Esophagus muscularis mucosa (tissue), 4 donors: ENCODE data around the gene SKP2. TPM values are rescaled to one million over a fixed set of nuclear protein-coding genes. Genes with fewer than 3 reads are reported as not detected.
"Not testable (repeated sequence)": the region's sequence is repeated elsewhere in the genome, so short reads cannot be mapped to it uniquely, and the experiment has no call there.

ENCODE experiments used
- DNase-seq: peaks from one replicate; pipeline ENCODE4 v3.0.0-alpha.2; 2017; ENCODE audit errors: extremely low spot score
- H3K27ac ChIP-seq, 4 donors: fragments of 200-600 bp; sonication (generic); replicated peaks in 1 of 4; 1 replicate in 3 of 4; 2 replicates in 1 of 4; pipeline ENCODE4 v1.5.1; 2016 to 2019; ENCODE audit warnings: mild to moderate bottlenecking in 1 of 4
- H3K27me3 ChIP-seq, 4 donors: fragments of 200-600 bp; sonication (generic); one replicate each; pipeline versions ENCODE4 v1.5.1 to v1.6.0; 2016 to 2019
- H3K36me3 ChIP-seq, 4 donors: fragments of 200-600 bp; sonication (generic); one replicate each; pipeline ENCODE4 v1.5.1; 2016 to 2019
- H3K4me1 ChIP-seq, 4 donors: fragments of 200-600 bp; sonication (generic); one replicate each; pipeline ENCODE4 v1.5.1; 2016 to 2019
- H3K4me3 ChIP-seq, 4 donors: fragments of 200-600 bp; sonication (generic); 1 replicate in 2 of 4; 2 replicates in 2 of 4; pipeline ENCODE4 v1.5.1; 2016 to 2019; ENCODE audit warnings: mild to moderate bottlenecking in 4 of 4, moderate library complexity in 1 of 4
- H3K9me3 ChIP-seq, 4 donors: fragments of 200-600 bp; sonication (generic); 1 replicate in 3 of 4; 2 replicates in 1 of 4; pipeline ENCODE4 v1.5.1; 2016 to 2019
- EP300 ChIP-seq: sonication (generic); formaldehyde crosslinking; IDR thresholded peaks from one replicate; pipeline ENCODE4 v1.6.1; 2017; ENCODE audit warnings: antibody characterized with exemption
- POLR2A ChIP-seq: fragments of 450-650 bp; IDR thresholded peaks from one replicate; pipeline ENCODE4 v1.6.1; 2017; ENCODE audit warnings: antibody characterized with exemption, moderate library complexity, mild to moderate bottlenecking, low read depth
- POLR2AphosphoS5 ChIP-seq, 2 donors: sonication (generic); formaldehyde crosslinking; IDR thresholded peaks; one replicate each; pipeline ENCODE4 v1.6.1; 2017; ENCODE audit warnings: antibody characterized with exemption in 2 of 2
- WGBS: methylation state at CpG from one replicate; pipeline ENCODE4 v1.1.5; 2018; 5-methylcytosine and 5-hydroxymethylcytosine counted together
- intact Hi-C: fragments of 100-400 bp; cut with DNase I; formaldehyde crosslinking; loops from one replicate; pipeline ENCODE4 v1.15.1; 2023
- total RNA-seq, 4 donors: library from RNA; depleted of rRNA; stranded (reverse); fragments of >200 nt; gene quantifications; one replicate each; pipeline versions ENCODE4 v1.1.0 to v1.2.1, GENCODE V29; 2016
- TF ChIP-seq, protein P1 (sequence below), 3 experiments: fragments of 200-600 bp in 2 of 3; fragments of 450-650 bp in 1 of 3; sonication (generic) in 2 of 3; IDR thresholded peaks; one replicate each; pipeline ENCODE4 v1.5.1; 2017 to 2019; ENCODE audit warnings: antibody characterized with exemption in 3 of 3, mild to moderate bottlenecking in 2 of 3, moderate library complexity in 1 of 3

The SKP2 gene
- total RNA-seq, 4 donors from 2014 or later, result 5.6 to 12.1 (median 9.2) TPM

DNA sequence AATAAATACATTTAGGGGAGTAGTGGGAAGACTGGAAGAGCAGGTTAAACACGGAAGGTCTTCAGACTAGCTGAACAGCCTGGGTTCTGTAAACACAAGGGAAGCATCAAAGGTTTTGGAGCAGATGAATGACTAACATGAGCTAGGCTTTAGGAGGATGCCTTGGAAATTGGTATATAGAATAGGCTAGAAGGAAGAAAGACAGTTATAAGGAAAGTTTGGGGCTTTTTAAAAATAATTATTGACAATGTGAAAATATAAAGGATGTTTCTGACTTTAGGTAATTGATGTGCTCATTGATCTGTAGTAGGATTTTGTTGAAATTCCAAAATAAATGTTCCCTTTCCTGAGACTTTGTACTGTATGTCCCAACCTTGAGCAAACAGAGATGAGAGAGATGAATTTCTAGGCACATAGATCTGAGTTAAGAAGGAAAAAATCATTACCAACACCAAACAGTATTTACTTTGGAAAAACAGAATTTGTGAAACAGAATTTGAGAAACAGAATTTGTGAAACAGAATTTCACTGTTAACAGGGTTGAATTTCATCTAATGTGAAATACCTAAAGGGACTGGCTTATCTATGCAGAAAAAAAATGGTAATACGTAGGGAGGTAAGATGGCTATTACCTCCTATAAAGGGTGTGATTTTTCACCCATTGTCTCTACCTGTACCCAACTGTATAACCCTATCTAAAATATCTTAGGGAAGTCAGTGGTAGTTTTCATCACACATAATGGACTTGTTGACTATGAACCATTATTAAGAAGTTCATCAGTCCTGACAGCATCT, 28.8 kb downstream of the SKP2 start:
- 88% methylated on average over 2 of the region's 2 CpGs for WGBS
- H3K4me1 ChIP-seq, result no peaks in the 10 kb centered on the region
- DNase-seq, result no peak
- H3K27me3 ChIP-seq, result no peaks in the 10 kb centered on the region
- no peak overlapping the region for H3K4me3 ChIP-seq
- H3K9me3 ChIP-seq, result no peaks in the 10 kb centered on the region
- intact Hi-C loops, result no loop called here
- TF ChIP-seq POLR2A (no peak), POLR2AphosphoS5 (IDR thresholded peaks at IDR 0.05) (no peak), EP300 (no peak)
- TF ChIP-seq, protein P1, sequence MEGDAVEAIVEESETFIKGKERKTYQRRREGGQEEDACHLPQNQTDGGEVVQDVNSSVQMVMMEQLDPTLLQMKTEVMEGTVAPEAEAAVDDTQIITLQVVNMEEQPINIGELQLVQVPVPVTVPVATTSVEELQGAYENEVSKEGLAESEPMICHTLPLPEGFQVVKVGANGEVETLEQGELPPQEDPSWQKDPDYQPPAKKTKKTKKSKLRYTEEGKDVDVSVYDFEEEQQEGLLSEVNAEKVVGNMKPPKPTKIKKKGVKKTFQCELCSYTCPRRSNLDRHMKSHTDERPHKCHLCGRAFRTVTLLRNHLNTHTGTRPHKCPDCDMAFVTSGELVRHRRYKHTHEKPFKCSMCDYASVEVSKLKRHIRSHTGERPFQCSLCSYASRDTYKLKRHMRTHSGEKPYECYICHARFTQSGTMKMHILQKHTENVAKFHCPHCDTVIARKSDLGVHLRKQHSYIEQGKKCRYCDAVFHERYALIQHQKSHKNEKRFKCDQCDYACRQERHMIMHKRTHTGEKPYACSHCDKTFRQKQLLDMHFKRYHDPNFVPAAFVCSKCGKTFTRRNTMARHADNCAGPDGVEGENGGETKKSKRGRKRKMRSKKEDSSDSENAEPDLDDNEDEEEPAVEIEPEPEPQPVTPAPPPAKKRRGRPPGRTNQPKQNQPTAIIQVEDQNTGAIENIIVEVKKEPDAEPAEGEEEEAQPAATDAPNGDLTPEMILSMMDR (IDR thresholded peaks at IDR 0.05), result no peak
- no peak overlapping the region for H3K27ac ChIP-seq
- peaks cover 8 to 74% (median 31%) of the 10 kb centered on the region in 4 donors for H3K36me3 ChIP-seq

DNA sequence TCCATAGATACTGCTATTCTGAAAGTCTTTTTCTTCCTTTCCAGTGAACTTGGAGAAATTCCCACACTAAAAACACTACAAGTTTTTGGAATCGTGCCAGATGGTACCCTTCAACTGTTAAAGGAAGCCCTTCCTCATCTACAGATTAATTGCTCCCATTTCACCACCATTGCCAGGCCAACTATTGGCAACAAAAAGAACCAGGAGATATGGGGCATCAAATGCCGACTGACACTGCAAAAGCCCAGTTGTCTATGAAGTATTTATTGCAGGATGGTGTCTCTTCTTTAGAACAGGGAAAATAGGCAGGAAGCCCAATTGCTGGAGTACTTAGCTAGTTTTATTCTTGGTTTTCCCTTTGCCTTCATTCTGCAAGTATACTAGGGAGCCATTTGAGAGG, 29.9 kb downstream of the SKP2 start:
- peaks cover 8 to 74% (median 31%) of the 10 kb centered on the region in 4 donors for H3K36me3 ChIP-seq
- no peak overlapping the region for H3K27ac ChIP-seq
- no peak for DNase-seq
- no peak for TF ChIP-seq POLR2AphosphoS5 (IDR thresholded peaks at IDR 0.05)
- TF ChIP-seq POLR2A, result no peak
- TF ChIP-seq, protein P1 (IDR thresholded peaks at IDR 0.05), result no peak
- no peak for TF ChIP-seq EP300
- intact Hi-C loops, result no loop called here
- no peaks in the 10 kb centered on the region for H3K27me3 ChIP-seq
- no peaks in the 10 kb centered on the region for H3K9me3 ChIP-seq
- 78% methylated on average over 2 of the region's 2 CpGs for WGBS
- no peak overlapping the region for H3K4me3 ChIP-seq
- H3K4me1 ChIP-seq, result no peaks in the 10 kb centered on the region

DNA sequence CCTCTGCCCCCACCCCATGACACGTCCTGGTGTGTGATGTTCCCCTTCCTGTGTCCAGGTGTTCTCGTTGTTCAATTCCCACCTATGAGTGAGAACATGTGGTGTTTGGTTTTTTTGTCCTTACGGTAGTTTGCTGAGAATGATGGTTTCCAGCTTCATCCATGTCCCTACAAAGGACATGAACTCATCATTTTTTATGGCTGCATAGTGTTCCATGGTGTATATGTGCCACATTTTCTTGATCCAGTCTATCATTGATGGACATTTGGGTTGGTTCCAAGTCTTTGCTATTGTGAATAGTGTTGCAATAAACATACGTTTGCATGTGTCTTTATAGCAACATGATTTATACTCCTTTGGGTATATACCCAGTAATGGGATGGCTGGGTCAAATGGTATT, 32.5 kb downstream of the SKP2 start:
- H3K4me1 ChIP-seq, H3K27ac ChIP-seq, H3K27me3 ChIP-seq, H3K4me3 ChIP-seq, H3K9me3 ChIP-seq, intact Hi-C loops, DNase-seq: not testable (repeated sequence)
- 66% methylated on average over 4 of the region's 4 CpGs for WGBS
- peaks cover 4 to 60% (median 19%) of the 10 kb centered on the region in 4 donors for H3K36me3 ChIP-seq

DNA sequence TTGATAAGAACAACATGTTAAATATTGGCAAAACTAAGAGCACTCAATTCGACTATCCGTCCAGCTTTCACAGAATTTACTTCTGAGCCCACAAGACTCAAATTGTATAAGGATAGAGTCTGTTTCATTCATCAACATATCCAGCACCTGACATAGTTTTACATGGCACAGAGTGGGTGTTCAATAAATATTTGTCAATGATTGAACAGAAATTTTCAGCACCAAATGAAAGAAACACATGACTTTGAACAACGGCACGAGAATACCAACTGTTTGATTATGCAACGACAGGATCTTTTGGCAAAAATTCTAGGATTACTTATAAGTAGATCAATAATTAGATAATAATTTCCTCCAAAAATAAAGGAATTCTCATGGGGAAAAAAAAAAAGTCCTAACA, 41.8 kb downstream of the SKP2 start:
- Histone ChIP-seq H3K36me3 (peaks cover 28 to 86% (median 52%) of the 10 kb centered on the region in 4 donors), H3K27ac (no peak overlapping the region), H3K27me3 (no peaks in the 10 kb centered on the region), H3K4me3 (no peak overlapping the region), H3K4me1 (no peaks in the 10 kb centered on the region), H3K9me3 (peaks cover 0 to 12% (median 11%) of the 10 kb centered on the region in 4 donors)
- DNase-seq, result no peak
- TF ChIP-seq POLR2AphosphoS5 (IDR thresholded peaks at IDR 0.05) (no peak), POLR2A (no peak), EP300 (no peak)
- TF ChIP-seq, protein P1 (IDR thresholded peaks at IDR 0.05), result no peak
- intact Hi-C loops, result no loop called here
- 96% methylated on average over 5 of the region's 5 CpGs for WGBS

DNA sequence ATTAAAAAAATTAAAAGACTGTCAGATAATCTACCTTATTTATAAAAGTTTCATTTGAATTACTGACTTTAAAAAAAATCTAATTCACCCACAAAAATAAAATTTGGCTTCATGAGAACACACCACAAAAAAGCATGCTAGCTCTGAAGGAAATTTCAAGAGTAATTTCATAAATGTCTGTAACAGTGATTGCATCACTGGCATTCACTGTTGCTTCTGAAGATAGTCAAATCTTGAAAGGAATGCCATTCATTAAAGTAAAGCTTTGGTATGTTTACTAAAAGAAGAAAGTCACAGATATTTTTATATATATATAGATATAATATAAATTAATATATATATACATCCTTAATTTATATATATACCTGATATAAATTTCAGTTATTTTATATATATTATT, 46.4 kb downstream of the SKP2 start:
- no peak overlapping the region for H3K4me3 ChIP-seq
- no peak for TF ChIP-seq EP300
- TF ChIP-seq POLR2A, result no peak
- no peak for TF ChIP-seq POLR2AphosphoS5 (IDR thresholded peaks at IDR 0.05)
- TF ChIP-seq, protein P1 (IDR thresholded peaks at IDR 0.05), result no peak
- H3K4me1 ChIP-seq, result peaks cover 4 to 10% (median 5%) of the 10 kb centered on the region in 4 donors
- intact Hi-C loops, result no loop called here
- H3K36me3 ChIP-seq, result peaks cover 41 to 89% (median 60%) of the 10 kb centered on the region in 4 donors
- no peaks in the 10 kb centered on the region for H3K27me3 ChIP-seq
- no peak for DNase-seq
- H3K27ac ChIP-seq, result no peak overlapping the region
- no peaks in the 10 kb centered on the region for H3K9me3 ChIP-seq

DNA sequence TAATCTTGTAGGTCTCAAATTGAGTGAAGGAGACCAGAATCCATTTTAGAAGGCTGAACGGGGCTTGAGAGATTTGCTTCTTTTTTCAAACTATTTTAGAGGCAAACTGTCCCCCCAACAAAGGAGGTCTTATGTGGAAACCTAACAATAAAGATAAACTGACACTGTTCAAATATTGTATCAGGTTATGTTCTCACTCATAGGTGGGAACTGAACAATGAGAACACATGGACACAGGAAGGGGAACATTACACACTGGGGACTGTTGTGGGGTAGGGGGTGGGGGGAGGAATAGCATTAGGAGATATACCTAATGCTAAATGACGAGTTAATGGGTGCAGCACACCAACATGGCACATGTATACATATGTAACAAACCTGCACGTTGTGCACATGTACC, 46.9 kb downstream of the SKP2 start:
- intact Hi-C loops, result not testable (repeated sequence)

More for the DNA sequence above, 46.9 kb downstream of the SKP2 start:
- not testable (repeated sequence) for H3K9me3 ChIP-seq, H3K27ac ChIP-seq, DNase-seq, H3K27me3 ChIP-seq, H3K4me1 ChIP-seq, H3K4me3 ChIP-seq
- 90% methylated on average over 3 of the region's 3 CpGs for WGBS
- H3K36me3 ChIP-seq, result peaks cover 41 to 89% (median 57%) of the 10 kb centered on the region in 4 donors
